Natural killer cell (primary cell): ENCODE results near the gene FAM117A. TPM values are rescaled to one million over a fixed set of nuclear protein-coding genes. Genes with fewer than 3 reads are reported as not detected.

Experiments used
- ATAC-seq, 3 donors: fragments of 150-1000 bp in 2 of 3; fragments of 200-7000 bp in 1 of 3; cut with Tn5 transposase; 1 replicate in 1 of 3; 2 replicates in 2 of 3; pipeline ENCODE4 v1.10.0; 2021; ENCODE audit warnings: mild to moderate bottlenecking in 2 of 3, moderate library complexity in 2 of 3
- DNase-seq, 2 donors: peaks; one replicate each; pipeline versions ENCODE4 v3.0.0 to v3.0.0-alpha.2; 2013 to 2021; ENCODE audit warnings: mixed read lengths in 1 of 2
- H3K27ac ChIP-seq: one replicate; pipeline ENCODE4 v1.5.1; 2013; ENCODE audit warnings: mild to moderate bottlenecking, low read length
- H3K27me3 ChIP-seq: one replicate; pipeline ENCODE4 v1.6.1; 2013; ENCODE audit warnings: low read length; ENCODE audit not compliant: control insufficient read depth, insufficient read depth
- H3K36me3 ChIP-seq: one replicate; pipeline ENCODE4 v1.6.1; 2013; ENCODE audit warnings: low read length; ENCODE audit not compliant: control insufficient read depth, insufficient read depth
- H3K4me1 ChIP-seq: one replicate; pipeline ENCODE4 v1.6.1; 2013; ENCODE audit warnings: low read length; ENCODE audit not compliant: control insufficient read depth, insufficient read depth
- H3K4me3 ChIP-seq: one replicate; pipeline ENCODE4 v1.5.1; 2013; ENCODE audit warnings: low read length
- H3K9me3 ChIP-seq: one replicate; pipeline ENCODE4 v1.6.1; 2013; ENCODE audit warnings: low read length; ENCODE audit not compliant: control insufficient read depth, insufficient read depth
- H3K27ac Mint-ChIP-seq, 2 donors: one replicate each; pipeline ENCODE4 v1.8.0; 2022; ENCODE audit warnings: mild to moderate bottlenecking in 2 of 2, mixed read lengths in 2 of 2, moderate library complexity in 1 of 2
- H3K27me3 Mint-ChIP-seq, 2 donors: one replicate each; pipeline ENCODE4 v1.8.0; 2022; ENCODE audit warnings: low read depth in 2 of 2, mixed read lengths in 2 of 2
- H3K36me3 Mint-ChIP-seq: one replicate; pipeline ENCODE4 v1.8.0; 2022; ENCODE audit warnings: mixed read lengths
- H3K4me1 Mint-ChIP-seq, 2 donors: one replicate each; pipeline ENCODE4 v1.8.0; 2022; ENCODE audit warnings: mixed read lengths in 2 of 2
- H3K4me3 Mint-ChIP-seq: one replicate; pipeline ENCODE4 v1.8.0; 2022; ENCODE audit warnings: mild to moderate bottlenecking, moderate library complexity, mixed read lengths
- H3K9me3 Mint-ChIP-seq, 2 donors: one replicate each; pipeline ENCODE4 v1.8.0; 2022; ENCODE audit warnings: mixed read lengths in 2 of 2
- CTCF ChIP-seq: fragments of 200-600 bp; IDR thresholded peaks from one replicate; pipeline ENCODE4 v1.8.0; 2022; ENCODE audit warnings: antibody characterized with exemption
- WGBS: methylation state at CpG from one replicate; pipeline ENCODE4 v1.1.7; 2013; ENCODE audit warnings: missing lambda C conversion rate; ENCODE audit not compliant: insufficient coverage; 5-methylcytosine and 5-hydroxymethylcytosine counted together
- intact Hi-C: fragments of 100-400 bp; cut with micrococcal nuclease; formaldehyde crosslinking; loops from one replicate; pipeline ENCODE4 v1.14.2; 2022
- total RNA-seq, 4 donors: library from RNA; stranded (reverse); fragments of 120-200 nt in 1 of 4; gene quantifications; one replicate each; pipeline versions ENCODE4 v1.2.3 to v1.2.4, GENCODE V29; 2013 to 2022

FAM117A gene
- total RNA-seq, 3 donors from 2014 or later (not counting 1 experiment from before 2014, with no cell fraction given): 55.2 to 88.4 (median 79.2) TPM

GRCh38 chr17:49784636-49785035, 20.7 kb upstream of the FAM117A start:
- Mint-ChIP-seq H3K36me3 (no peaks in the 10 kb centered on the region), H3K27me3 (no peaks in the 10 kb centered on the region), H3K9me3 (no peaks in the 10 kb centered on the region), H3K4me1 (peaks cover 24 to 27% of the 10 kb centered on the region in 2 donors), H3K27ac (no peak overlapping the region), H3K4me3 (no peak overlapping the region)
- no peak overlapping the region for H3K27ac ChIP-seq
- no peak overlapping the region for H3K4me3 ChIP-seq
- H3K27me3 ChIP-seq: no peaks in the 10 kb centered on the region
- ATAC-seq (no peak), DNase-seq (no peak)
- 100% methylated on average over 1 of the region's 1 CpG for WGBS
- intact Hi-C loops: no loop called here
- no peak for TF ChIP-seq CTCF
- no peaks in the 10 kb centered on the region for H3K9me3 ChIP-seq
- H3K4me1 ChIP-seq: peaks cover 14% of the 10 kb centered on the region
- H3K36me3 ChIP-seq: no peaks in the 10 kb centered on the region

- Histone ChIP-seq H3K36me3 (no peaks in the 10 kb centered on the region), H3K4me1 (peaks cover 9% of the 10 kb centered on the region), H3K4me3 (no peak overlapping the region), H3K27me3 (no peaks in the 10 kb centered on the region), H3K27ac (no peak overlapping the region), H3K9me3 (no peaks in the 10 kb centered on the region)
- no peak for DNase-seq
- Mint-ChIP-seq H3K36me3 (no peaks in the 10 kb centered on the region), H3K9me3 (no peaks in the 10 kb centered on the region), H3K27ac (no peak overlapping the region), H3K4me3 (no peak overlapping the region), H3K4me1 (peaks cover 18 to 22% of the 10 kb centered on the region in 2 donors), H3K27me3 (no peaks in the 10 kb centered on the region)
- intact Hi-C loops: no loop called here
- TF ChIP-seq CTCF: no peak
- ATAC-seq: no peak
Observed at GRCh38 chr17:49783791-49784190, 19.9 kb upstream of the FAM117A start.

- WGBS: 57% methylated on average over 3 of the region's 3 CpGs
- ATAC-seq: no peak
- no peak overlapping the region for H3K27ac Mint-ChIP-seq
Observed at GRCh38 chr17:49783071-49783715, 19.3 kb upstream of the FAM117A start.

More at GRCh38 chr17:49783071-49783715, 19.3 kb upstream of the FAM117A start:
- no peaks in the 10 kb centered on the region for H3K27me3 Mint-ChIP-seq
- Histone ChIP-seq H3K27ac (no peak overlapping the region), H3K9me3 (no peaks in the 10 kb centered on the region), H3K27me3 (no peaks in the 10 kb centered on the region), H3K4me3 (no peak overlapping the region), H3K36me3 (no peaks in the 10 kb centered on the region), H3K4me1 (peaks cover 9% of the 10 kb centered on the region)
- DNase-seq: no peak
- no peak overlapping the region for H3K4me3 Mint-ChIP-seq
- H3K36me3 Mint-ChIP-seq: no peaks in the 10 kb centered on the region
- H3K4me1 Mint-ChIP-seq: peaks cover 14 to 16% of the 10 kb centered on the region in 2 donors
- no peak for TF ChIP-seq CTCF
- intact Hi-C loops: no loop called here
- H3K9me3 Mint-ChIP-seq: no peaks in the 10 kb centered on the region
